Liver (tissue), 9 donors: ENCODE data around the gene FANCL. TPM values are rescaled to one million over a fixed set of nuclear protein-coding genes. Genes with fewer than 3 reads are reported as not detected.

Experiments used
- DNase-seq: peaks from one replicate; pipeline ENCODE4 v3.0.0-alpha.2; 2017; ENCODE audit warnings: low spot score
- H3K27ac ChIP-seq, 2 donors: one replicate each; pipeline ENCODE4 v1.7.0; 2013; ENCODE audit warnings: inconsistent platforms in 2 of 2, low read length in 2 of 2, control low read depth in 1 of 2, low read depth in 1 of 2, mild to moderate bottlenecking in 1 of 2
- H3K27me3 ChIP-seq, 4 donors: one replicate each; pipeline versions ENCODE4 v1.6.1 to v1.7.0; 2013; ENCODE audit warnings: low read length in 3 of 4, inconsistent platforms in 1 of 4, mild to moderate bottlenecking in 1 of 4, moderate library complexity in 1 of 4; ENCODE audit not compliant: control insufficient read depth in 4 of 4, insufficient read depth in 4 of 4
- H3K36me3 ChIP-seq, 4 donors: one replicate each; pipeline versions ENCODE4 v1.6.1 to v1.7.0; 2013; ENCODE audit warnings: low read length in 3 of 4, mild to moderate bottlenecking in 3 of 4, low read depth in 1 of 4, moderate library complexity in 1 of 4; ENCODE audit not compliant: control insufficient read depth in 4 of 4, insufficient read depth in 3 of 4
- H3K4me1 ChIP-seq, 4 donors: one replicate each; pipeline versions ENCODE4 v1.6.1 to v1.7.0; 2013; ENCODE audit warnings: low read length in 3 of 4, mild to moderate bottlenecking in 3 of 4, moderate library complexity in 1 of 4; ENCODE audit not compliant: control insufficient read depth in 4 of 4, insufficient read depth in 4 of 4
- H3K4me3 ChIP-seq, 3 donors: one replicate each; pipeline versions ENCODE4 v1.6.1 to v1.7.0; 2013; ENCODE audit warnings: low read length in 3 of 3, control low read depth in 1 of 3, low read depth in 1 of 3, mild to moderate bottlenecking in 1 of 3
- H3K9ac ChIP-seq, 2 donors: one replicate each; pipeline ENCODE4 v1.7.0; 2013; ENCODE audit warnings: low read length in 2 of 2, mild to moderate bottlenecking in 2 of 2, moderate library complexity in 2 of 2, control low read depth in 1 of 2, low read depth in 1 of 2
- H3K9me3 ChIP-seq, 4 donors: one replicate each; pipeline versions ENCODE4 v1.6.1 to v1.7.0; 2013; ENCODE audit warnings: low read length in 3 of 4; ENCODE audit not compliant: control insufficient read depth in 4 of 4
- EGR1 ChIP-seq, 2 donors: IDR thresholded peaks; 2 replicates each; pipeline ENCODE4 v1.6.1; 2016 to 2018; ENCODE audit warnings: antibody characterized with exemption in 2 of 2, low read depth in 2 of 2
- FOXA1 ChIP-seq: IDR thresholded peaks from 2 replicates; pipeline ENCODE4 v1.6.1; 2016; ENCODE audit warnings: antibody characterized with exemption
- FOXA2 ChIP-seq: IDR thresholded peaks from 2 replicates; pipeline ENCODE4 v1.6.1; 2016; ENCODE audit warnings: antibody characterized with exemption
- GABPA ChIP-seq, 2 donors: IDR thresholded peaks in 1 of 2; conservative IDR thresholded peaks in 1 of 2; 2 replicates each; pipeline ENCODE4 v1.6.1; 2016; ENCODE audit warnings: antibody characterized with exemption in 2 of 2, mild to moderate bottlenecking in 1 of 2, moderate library complexity in 1 of 2
- REST ChIP-seq: IDR thresholded peaks from 2 replicates; pipeline ENCODE4 v1.6.1; 2016; ENCODE audit warnings: antibody characterized with exemption, mild to moderate bottlenecking
- RXRA ChIP-seq, 2 donors: IDR thresholded peaks; 2 replicates each; pipeline ENCODE4 v1.6.1; 2017 to 2018; ENCODE audit warnings: antibody characterized with exemption in 2 of 2, mild to moderate bottlenecking in 1 of 2
- WGBS: extraction: QIAGEN DNeasy Blood & Tissue Kit; methylation state at CpG from one replicate; pipeline ENCODE4 v1.1.7; 2013; 5-methylcytosine and 5-hydroxymethylcytosine counted together
- polyA plus RNA-seq, 2 donors: library from polyadenylated mRNA; stranded (reverse) in 1 of 2; unstranded in 1 of 2; fragments of 200-250 nt in 1 of 2; fragments of >200 nt in 1 of 2; fragmentation: Nextera tagmentation in 1 of 2; extraction: Ambion mirVana in 1 of 2; gene quantifications; one replicate each; pipeline versions ENCODE4 v1.2.1 to v1.2.3, GENCODE V29; 2013 to 2015
- total RNA-seq, 2 donors: library from RNA; depleted of rRNA; stranded (reverse); fragments of >200 nt; gene quantifications; one replicate each; pipeline ENCODE4 v1.2.3, GENCODE V29; 2014
- TF ChIP-seq, protein P1 (sequence below): fragments of 150-350 bp; IDR thresholded peaks from 2 replicates; pipeline ENCODE4 v1.5.1; 2017; ENCODE audit warnings: improper control_type of control experiment, low read depth, low read length; ENCODE audit not compliant: missing input control
- TF ChIP-seq, protein P2 (sequence below): IDR thresholded peaks from 2 replicates; pipeline ENCODE4 v1.6.1; 2016; ENCODE audit warnings: antibody characterized with exemption
- donor health status: healthy.
- donor health status: healthy.
- donor health status: healthy.
- donor health status: healthy.
- donor health status: healthy.

The FANCL gene
- total and polyA plus RNA-seq, 4 donors, result 4.2 to 26.1 (median 16.4) TPM

- 89% methylated on average over 6 of the region's 6 CpGs for WGBS
- no peak for DNase-seq
- TF ChIP-seq GABPA (IDR thresholded peaks at IDR 0.05 in 1 of 2, conservative IDR thresholded peaks at IDR 0.05 in 1 of 2), result no peak
- TF ChIP-seq, protein P1, sequence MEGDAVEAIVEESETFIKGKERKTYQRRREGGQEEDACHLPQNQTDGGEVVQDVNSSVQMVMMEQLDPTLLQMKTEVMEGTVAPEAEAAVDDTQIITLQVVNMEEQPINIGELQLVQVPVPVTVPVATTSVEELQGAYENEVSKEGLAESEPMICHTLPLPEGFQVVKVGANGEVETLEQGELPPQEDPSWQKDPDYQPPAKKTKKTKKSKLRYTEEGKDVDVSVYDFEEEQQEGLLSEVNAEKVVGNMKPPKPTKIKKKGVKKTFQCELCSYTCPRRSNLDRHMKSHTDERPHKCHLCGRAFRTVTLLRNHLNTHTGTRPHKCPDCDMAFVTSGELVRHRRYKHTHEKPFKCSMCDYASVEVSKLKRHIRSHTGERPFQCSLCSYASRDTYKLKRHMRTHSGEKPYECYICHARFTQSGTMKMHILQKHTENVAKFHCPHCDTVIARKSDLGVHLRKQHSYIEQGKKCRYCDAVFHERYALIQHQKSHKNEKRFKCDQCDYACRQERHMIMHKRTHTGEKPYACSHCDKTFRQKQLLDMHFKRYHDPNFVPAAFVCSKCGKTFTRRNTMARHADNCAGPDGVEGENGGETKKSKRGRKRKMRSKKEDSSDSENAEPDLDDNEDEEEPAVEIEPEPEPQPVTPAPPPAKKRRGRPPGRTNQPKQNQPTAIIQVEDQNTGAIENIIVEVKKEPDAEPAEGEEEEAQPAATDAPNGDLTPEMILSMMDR, result no peak
- TF ChIP-seq, protein P2, sequence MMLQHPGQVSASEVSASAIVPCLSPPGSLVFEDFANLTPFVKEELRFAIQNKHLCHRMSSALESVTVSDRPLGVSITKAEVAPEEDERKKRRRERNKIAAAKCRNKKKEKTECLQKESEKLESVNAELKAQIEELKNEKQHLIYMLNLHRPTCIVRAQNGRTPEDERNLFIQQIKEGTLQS, result no peak
- TF ChIP-seq FOXA1, result no peak
Observed at GRCh38 chr2:58204195-58204959, 36.7 kb downstream of the FANCL start.

DNA sequence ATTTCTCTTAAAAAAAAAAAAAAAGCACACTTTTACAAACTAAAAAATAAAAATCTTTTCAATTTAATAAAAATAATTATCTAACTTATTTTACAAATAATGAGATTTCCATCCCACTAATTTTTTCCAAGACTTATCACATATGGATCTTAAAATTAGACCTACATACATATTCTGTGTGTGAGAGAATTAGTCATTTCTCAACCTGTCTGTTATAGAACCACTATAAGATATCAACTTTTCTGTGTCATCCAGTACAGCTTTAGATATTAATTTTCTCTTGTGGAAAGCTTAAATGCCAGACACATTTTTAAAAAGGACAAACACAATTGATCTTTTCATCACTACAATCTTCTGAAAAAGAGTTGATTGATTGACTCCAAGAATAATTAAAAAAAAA lies 38.1 kb downstream of the FANCL start:
- Histone ChIP-seq H3K9ac (no peak overlapping the region), H3K36me3 (no peaks in the 10 kb centered on the region), H3K27ac (no peak overlapping the region), H3K4me3 (no peak overlapping the region), H3K4me1 (peaks cover 0 to 8% (median under 1%) of the 10 kb centered on the region in 4 donors), H3K9me3 (no peaks in the 10 kb centered on the region), H3K27me3 (no peaks in the 10 kb centered on the region)
- TF ChIP-seq, protein P1, result no peak
- no peak for TF ChIP-seq GABPA (IDR thresholded peaks at IDR 0.05 in 1 of 2, conservative IDR thresholded peaks at IDR 0.05 in 1 of 2)
- TF ChIP-seq RXRA (IDR thresholded peaks at IDR 0.05), result no peak
- no peak for TF ChIP-seq FOXA2
- no peak for DNase-seq

More at GRCh38 chr2:58204195-58204959, 36.7 kb downstream of the FANCL start:
- no peak overlapping the region for H3K9ac ChIP-seq
- peaks cover 0 to 8% (median under 1%) of the 10 kb centered on the region in 4 donors for H3K4me1 ChIP-seq
- no peak overlapping the region for H3K4me3 ChIP-seq
- no peak overlapping the region for H3K27ac ChIP-seq
- no peaks in the 10 kb centered on the region for H3K27me3 ChIP-seq
- H3K9me3 ChIP-seq, result no peaks in the 10 kb centered on the region
- H3K36me3 ChIP-seq, result no peaks in the 10 kb centered on the region

GRCh38 chr2:58202404-58202803 lies 38.7 kb downstream of the FANCL start:
- Histone ChIP-seq H3K9ac (no peak overlapping the region), H3K36me3 (peaks cover 0 to 1% (median 0%) of the 10 kb centered on the region in 4 donors), H3K4me3 (no peak overlapping the region), H3K27me3 (no peaks in the 10 kb centered on the region), H3K9me3 (no peaks in the 10 kb centered on the region), H3K4me1 (peaks cover 0 to 8% (median under 1%) of the 10 kb centered on the region in 4 donors), H3K27ac (no peak overlapping the region)
- no peak for TF ChIP-seq REST
- peak in 1 of 2 donors; percentile 17 for TF ChIP-seq EGR1 (IDR thresholded peaks at IDR 0.05; ENCODE audit: low read depth in 2 of 2)
- DNase-seq, result no peak
- WGBS, result 49% methylated on average over 1 of the region's 1 CpG
